ENCODE measurements around the gene RPTOR. TPM values are rescaled to one million over a fixed set of nuclear protein-coding genes. Genes with fewer than 3 reads are reported as not detected.

The RPTOR gene
- polyA plus RNA-seq, 1 donor from 2014 or later = 8.0 TPM

DNA sequence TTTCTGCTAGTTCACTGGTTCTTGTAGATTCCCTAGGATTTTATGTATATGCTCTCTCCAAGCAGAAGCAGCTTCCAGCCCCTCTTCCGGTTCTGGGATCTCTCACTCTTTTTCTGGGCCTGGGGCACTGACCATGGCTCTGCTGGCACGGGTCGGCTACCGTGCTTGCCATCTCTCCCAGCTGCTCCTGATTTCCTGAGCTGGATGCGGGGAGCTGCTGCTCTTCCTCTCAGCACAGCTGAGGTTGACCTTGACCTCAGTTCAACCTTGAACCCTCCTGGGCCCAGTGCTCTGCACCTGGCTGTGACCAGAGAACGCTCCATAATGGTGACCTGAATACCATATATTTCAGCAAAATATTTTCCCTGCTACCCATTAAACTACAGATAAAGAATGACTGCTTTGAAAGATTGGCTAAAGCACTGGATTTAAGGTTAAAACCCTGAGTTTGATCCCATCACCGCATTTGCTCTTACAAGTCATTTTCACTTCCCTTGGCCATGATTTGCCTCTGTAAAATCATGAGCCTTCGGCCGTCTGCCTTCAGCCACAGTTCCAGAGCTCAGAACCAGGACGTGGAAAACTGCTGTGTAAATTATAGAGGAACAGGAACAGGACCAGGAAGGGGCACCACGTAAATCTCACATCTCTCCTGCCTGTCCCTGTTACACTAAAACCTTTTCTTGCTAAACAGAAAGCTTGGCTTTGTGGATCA, 316.2 kb downstream of the RPTOR start (continued):
- TF ChIP-seq, protein P1, sequence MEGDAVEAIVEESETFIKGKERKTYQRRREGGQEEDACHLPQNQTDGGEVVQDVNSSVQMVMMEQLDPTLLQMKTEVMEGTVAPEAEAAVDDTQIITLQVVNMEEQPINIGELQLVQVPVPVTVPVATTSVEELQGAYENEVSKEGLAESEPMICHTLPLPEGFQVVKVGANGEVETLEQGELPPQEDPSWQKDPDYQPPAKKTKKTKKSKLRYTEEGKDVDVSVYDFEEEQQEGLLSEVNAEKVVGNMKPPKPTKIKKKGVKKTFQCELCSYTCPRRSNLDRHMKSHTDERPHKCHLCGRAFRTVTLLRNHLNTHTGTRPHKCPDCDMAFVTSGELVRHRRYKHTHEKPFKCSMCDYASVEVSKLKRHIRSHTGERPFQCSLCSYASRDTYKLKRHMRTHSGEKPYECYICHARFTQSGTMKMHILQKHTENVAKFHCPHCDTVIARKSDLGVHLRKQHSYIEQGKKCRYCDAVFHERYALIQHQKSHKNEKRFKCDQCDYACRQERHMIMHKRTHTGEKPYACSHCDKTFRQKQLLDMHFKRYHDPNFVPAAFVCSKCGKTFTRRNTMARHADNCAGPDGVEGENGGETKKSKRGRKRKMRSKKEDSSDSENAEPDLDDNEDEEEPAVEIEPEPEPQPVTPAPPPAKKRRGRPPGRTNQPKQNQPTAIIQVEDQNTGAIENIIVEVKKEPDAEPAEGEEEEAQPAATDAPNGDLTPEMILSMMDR (IDR thresholded peaks at IDR 0.05; ENCODE audit: poor library complexity, severe bottlenecking) = no peak

DNA sequence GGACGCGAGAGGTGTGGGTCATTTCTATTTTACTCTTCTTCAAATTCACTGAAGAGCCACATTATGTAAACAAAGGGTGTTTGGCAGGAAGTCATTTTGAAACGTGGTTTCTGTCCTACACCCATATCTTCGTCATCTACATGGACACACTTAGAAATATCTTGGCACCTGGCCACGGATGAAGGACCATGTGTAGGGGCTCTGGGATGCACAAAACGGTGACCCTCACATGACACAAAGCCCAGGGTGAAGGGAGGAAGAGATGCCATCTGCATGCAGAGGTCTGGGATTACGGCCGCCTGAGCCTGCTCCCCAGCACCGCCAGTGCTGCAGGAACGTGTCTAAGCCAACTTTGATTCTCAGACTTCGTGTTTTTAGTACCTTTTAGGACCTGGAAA, 316.8 kb downstream of the RPTOR start:
- no peaks in the 10 kb centered on the region for H3K9me2 ChIP-seq (ENCODE audit: insufficient read depth, low read length)
- H3K9ac ChIP-seq (ENCODE audit: low read length) = no peak overlapping the region
- H3K27ac ChIP-seq (ENCODE audit: low read length) = no peak overlapping the region
- TF ChIP-seq EP300 (conservative IDR thresholded peaks at IDR 0.05; ENCODE audit: poor library complexity, severe bottlenecking) = no peak
- TF ChIP-seq, protein P2, sequence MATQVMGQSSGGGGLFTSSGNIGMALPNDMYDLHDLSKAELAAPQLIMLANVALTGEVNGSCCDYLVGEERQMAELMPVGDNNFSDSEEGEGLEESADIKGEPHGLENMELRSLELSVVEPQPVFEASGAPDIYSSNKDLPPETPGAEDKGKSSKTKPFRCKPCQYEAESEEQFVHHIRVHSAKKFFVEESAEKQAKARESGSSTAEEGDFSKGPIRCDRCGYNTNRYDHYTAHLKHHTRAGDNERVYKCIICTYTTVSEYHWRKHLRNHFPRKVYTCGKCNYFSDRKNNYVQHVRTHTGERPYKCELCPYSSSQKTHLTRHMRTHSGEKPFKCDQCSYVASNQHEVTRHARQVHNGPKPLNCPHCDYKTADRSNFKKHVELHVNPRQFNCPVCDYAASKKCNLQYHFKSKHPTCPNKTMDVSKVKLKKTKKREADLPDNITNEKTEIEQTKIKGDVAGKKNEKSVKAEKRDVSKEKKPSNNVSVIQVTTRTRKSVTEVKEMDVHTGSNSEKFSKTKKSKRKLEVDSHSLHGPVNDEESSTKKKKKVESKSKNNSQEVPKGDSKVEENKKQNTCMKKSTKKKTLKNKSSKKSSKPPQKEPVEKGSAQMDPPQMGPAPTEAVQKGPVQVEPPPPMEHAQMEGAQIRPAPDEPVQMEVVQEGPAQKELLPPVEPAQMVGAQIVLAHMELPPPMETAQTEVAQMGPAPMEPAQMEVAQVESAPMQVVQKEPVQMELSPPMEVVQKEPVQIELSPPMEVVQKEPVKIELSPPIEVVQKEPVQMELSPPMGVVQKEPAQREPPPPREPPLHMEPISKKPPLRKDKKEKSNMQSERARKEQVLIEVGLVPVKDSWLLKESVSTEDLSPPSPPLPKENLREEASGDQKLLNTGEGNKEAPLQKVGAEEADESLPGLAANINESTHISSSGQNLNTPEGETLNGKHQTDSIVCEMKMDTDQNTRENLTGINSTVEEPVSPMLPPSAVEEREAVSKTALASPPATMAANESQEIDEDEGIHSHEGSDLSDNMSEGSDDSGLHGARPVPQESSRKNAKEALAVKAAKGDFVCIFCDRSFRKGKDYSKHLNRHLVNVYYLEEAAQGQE (IDR thresholded peaks at IDR 0.05; ENCODE audit: borderline replicate concordance) = no peak
- TF ChIP-seq EZH2 (IDR thresholded peaks at IDR 0.05; ENCODE audit: borderline replicate concordance, insufficient read depth, low read length, poor library complexity, severe bottlenecking) = no peak
- TF ChIP-seq, protein P1 (IDR thresholded peaks at IDR 0.05; ENCODE audit: poor library complexity, severe bottlenecking) = no peak
- no peak for TF ChIP-seq POLR2AphosphoS5 (IDR thresholded peaks at IDR 0.05)
- TF ChIP-seq RAD21 (conservative IDR thresholded peaks at IDR 0.05) = no peak
- H3F3A ChIP-seq (ENCODE audit: insufficient read depth, low read length, poor library complexity, severe bottlenecking) = no peaks in the 10 kb centered on the region
- H2AFZ ChIP-seq (ENCODE audit: low read depth, low read length) = no peak overlapping the region
- no peaks in the 10 kb centered on the region for H4K20me1 ChIP-seq (ENCODE audit: insufficient read depth)
- H3K79me2 ChIP-seq (replicated peaks; ENCODE audit: insufficient read depth, low read length) = no peaks in the 10 kb centered on the region
- H3K9me3 ChIP-seq (ENCODE audit: low read length) = no peaks in the 10 kb centered on the region
- H3K4me3 ChIP-seq (ENCODE audit: low read length) = no peak overlapping the region
- no peaks in the 10 kb centered on the region for H3K36me3 ChIP-seq (ENCODE audit: insufficient read depth, low read length)
- no peaks in the 10 kb centered on the region for H3K27me3 ChIP-seq (ENCODE audit: insufficient read depth, low read depth, low read length)
- no peak overlapping the region for H3K4me2 ChIP-seq (ENCODE audit: low read length)

DNA sequence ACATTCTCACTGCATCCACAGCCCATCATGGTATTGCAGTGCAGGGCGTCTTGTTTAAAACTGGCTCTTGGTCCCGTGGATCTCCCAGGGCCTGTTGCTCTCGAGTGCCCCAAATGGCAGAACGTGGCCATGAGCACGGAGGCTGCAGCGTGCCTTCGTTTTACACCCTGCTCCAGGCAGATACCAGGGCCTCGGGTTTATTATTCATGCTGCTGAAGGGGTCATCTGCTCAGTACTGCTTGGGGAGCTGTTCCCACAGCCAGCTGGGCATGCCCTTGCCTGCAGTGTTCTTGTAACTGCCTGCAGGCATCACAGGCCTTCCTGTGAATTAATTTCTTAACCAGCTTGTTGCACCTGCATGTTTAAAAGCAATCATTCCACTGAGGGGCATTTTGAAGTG, 317.3 kb downstream of the RPTOR start:
- no peaks in the 10 kb centered on the region for H4K20me1 ChIP-seq (ENCODE audit: insufficient read depth)
- no peak overlapping the region for H3K4me2 ChIP-seq (ENCODE audit: low read length)
- no peaks in the 10 kb centered on the region for H3K9me2 ChIP-seq (ENCODE audit: insufficient read depth, low read length)
- H3F3A ChIP-seq (ENCODE audit: insufficient read depth, low read length, poor library complexity, severe bottlenecking) = no peaks in the 10 kb centered on the region
- no peak overlapping the region for H3K9ac ChIP-seq (ENCODE audit: low read length)
- H3K27me3 ChIP-seq (ENCODE audit: insufficient read depth, low read depth, low read length) = no peaks in the 10 kb centered on the region
- H3K9me3 ChIP-seq (ENCODE audit: low read length) = no peaks in the 10 kb centered on the region
- no peak overlapping the region for H2AFZ ChIP-seq (ENCODE audit: low read depth, low read length)
- H3K36me3 ChIP-seq (ENCODE audit: insufficient read depth, low read length) = no peaks in the 10 kb centered on the region
- H3K4me3 ChIP-seq (ENCODE audit: low read length) = no peak overlapping the region
- TF ChIP-seq SMC3 (conservative IDR thresholded peaks at IDR 0.05; ENCODE audit: poor library complexity) (no peak), EP300 (conservative IDR thresholded peaks at IDR 0.05; ENCODE audit: poor library complexity, severe bottlenecking) (no peak), MXI1 (conservative IDR thresholded peaks at IDR 0.05; ENCODE audit: poor library complexity, severe bottlenecking) (no peak), EZH2 (IDR thresholded peaks at IDR 0.05; ENCODE audit: borderline replicate concordance, insufficient read depth, low read length, poor library complexity, severe bottlenecking) (no peak), TAF1 (IDR thresholded peaks at IDR 0.05; ENCODE audit: low read depth) (no peak), POLR2AphosphoS5 (IDR thresholded peaks at IDR 0.05) (no peak), RAD21 (conservative IDR thresholded peaks at IDR 0.05) (no peak)
- TF ChIP-seq, protein P2 (IDR thresholded peaks at IDR 0.05; ENCODE audit: borderline replicate concordance) = no peak
- TF ChIP-seq, protein P1 (IDR thresholded peaks at IDR 0.05; ENCODE audit: poor library complexity, severe bottlenecking) = no peak
- H3K79me2 ChIP-seq (replicated peaks; ENCODE audit: insufficient read depth, low read length) = no peaks in the 10 kb centered on the region
- H3K27ac ChIP-seq (ENCODE audit: low read length) = no peak overlapping the region
